Adrenal gland (tissue), 12 donors: ENCODE results near the gene SLC43A3. TPM values are rescaled to one million over a fixed set of nuclear protein-coding genes. Genes with fewer than 3 reads are reported as not detected.

Experiments used
- DNase-seq, 7 donors: peaks; one replicate each; pipeline ENCODE4 v3.0.0-alpha.2; 2019 to 2020
- H3K27ac ChIP-seq, 5 donors: fragments of 200-600 bp; sonication (generic) in 4 of 5; 1 replicate in 3 of 5; 2 replicates in 2 of 5; pipeline versions ENCODE4 v1.5.1 to v1.8.0; 2016 to 2020; ENCODE audit warnings: mild to moderate bottlenecking in 1 of 5
- H3K27me3 ChIP-seq: fragments of 200-600 bp; 2 replicates; pipeline ENCODE4 v1.8.0; 2021
- H3K36me3 ChIP-seq, 2 donors: fragments of 200-600 bp; replicated peaks in 1 of 2; 1 replicate in 1 of 2; 2 replicates in 1 of 2; pipeline versions ENCODE4 v1.5.1 to v1.8.0; 2018 to 2022
- H3K4me1 ChIP-seq, 2 donors: fragments of 200-600 bp; replicated peaks in 1 of 2; 1 replicate in 1 of 2; 2 replicates in 1 of 2; pipeline versions ENCODE4 v1.5.1 to v1.8.0; 2018 to 2021
- H3K4me3 ChIP-seq, 4 donors: fragments of 200-600 bp; sonication (generic) in 3 of 4; one replicate each; pipeline ENCODE4 v1.5.1; 2016 to 2018
- H3K9me3 ChIP-seq, 3 donors: fragments of 200-600 bp; sonication (generic) in 1 of 3; replicated peaks in 1 of 3; 1 replicate in 2 of 3; 2 replicates in 1 of 3; pipeline versions ENCODE4 v1.5.1 to v1.8.0; 2016 to 2021
- POLR2A ChIP-seq, 2 donors: fragments of 450-650 bp; IDR thresholded peaks; one replicate each; pipeline ENCODE4 v1.6.1; 2017; ENCODE audit warnings: antibody characterized with exemption in 2 of 2, mild to moderate bottlenecking in 2 of 2, moderate library complexity in 1 of 2
- WGBS, 4 donors: extraction: QIAGEN DNeasy Blood & Tissue Kit in 2 of 4; methylation state at CpG; one replicate each; pipeline versions ENCODE4 v1.1.5 to v1.1.7; 2013 to 2017; 5-methylcytosine and 5-hydroxymethylcytosine counted together
- intact Hi-C, 2 donors: fragments of 100-400 bp; cut with DNase I; formaldehyde crosslinking; loops; one replicate each; pipeline versions ENCODE4 v1.14.1 to v1.15.0; 2022 to 2023
- polyA plus RNA-seq, 3 donors: library from polyadenylated mRNA; stranded (reverse); fragments of 200-250 nt in 2 of 3; fragments of 350-450 nt in 1 of 3; fragmentation: Illumina TruSeq in 1 of 3; extraction: RNeasy Lipid Tissue Mini Kit (QIAGEN cat#74804) in 1 of 3; gene quantifications; one replicate each; pipeline ENCODE4 v1.2.3, GENCODE V29; 2013 to 2014
- total RNA-seq, 9 donors: library from RNA; depleted of rRNA in 4 of 9; stranded (reverse); fragments of >200 nt in 4 of 9; fragments of 120-200 nt in 1 of 9; fragmentation: NEBNext Ultra II Directional in 1 of 9; extraction: Animal tissue kit (Norgen Biotek cat#: 25700) in 1 of 9; gene quantifications; one replicate each; pipeline versions ENCODE4 v1.1.0 to v1.2.4, GENCODE V29; 2013 to 2023
- TF ChIP-seq, protein P1 (sequence below), 6 experiments: fragments of 450-650 bp in 4 of 6; fragments of 200-600 bp in 2 of 6; sonication (generic) in 1 of 6; IDR thresholded peaks; 1 replicate in 5 of 6; 2 replicates in 1 of 6; pipeline versions ENCODE4 v1.5.1 to v1.8.0; 2016 to 2021; ENCODE audit warnings: antibody characterized with exemption in 6 of 6, mild to moderate bottlenecking in 2 of 6, moderate library complexity in 1 of 6
- donor health status: healthy with polysubstance abuse.
- donor health status: Bipolar disorder and iron deficiency.
- donor health status: DM: yes; HTN: yes; CAD: no.
- donor health status: DM: no; HTN: no; CAD: no.
- donor health status: DM: no; HTN: no; CAD: no.
- donor health status: DM: yes; HTN: yes; CAD: no.

SLC43A3 gene
- total and polyA plus RNA-seq, 12 donors = 14.0 to 72.7 (median 27.3) TPM

DNA sequence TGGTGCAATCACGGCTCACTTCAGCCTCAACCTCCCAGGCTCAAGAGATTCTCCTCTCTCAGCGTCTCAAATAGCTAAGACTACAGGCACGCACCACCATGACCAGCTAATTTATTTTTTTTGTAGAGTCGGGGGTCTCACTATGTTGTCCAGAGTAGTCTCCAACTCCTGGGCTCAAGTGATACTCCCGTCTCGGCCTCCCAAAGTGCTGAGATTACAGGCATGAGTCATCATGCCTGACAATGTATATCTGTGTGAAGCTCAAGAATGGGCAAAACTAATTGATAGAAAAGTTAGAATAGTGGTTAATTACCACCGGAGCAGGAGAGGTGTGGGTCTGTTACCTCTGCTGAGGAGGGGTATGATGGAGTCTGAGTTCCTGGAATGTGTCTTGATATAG, 9.1 kb upstream of the SLC43A3 start:
- Histone ChIP-seq H3K27me3 (no peaks in the 10 kb centered on the region), H3K4me3 (no peak overlapping the region), H3K36me3 (no peaks in the 10 kb centered on the region), H3K27ac (no peak overlapping the region), H3K4me1 (peaks cover 0 to 13% of the 10 kb centered on the region in 2 donors), H3K9me3 (no peaks in the 10 kb centered on the region)
- intact Hi-C loops = no loop called here
- no peak for DNase-seq
- WGBS, 4 donors = 81 to 89% (median 83%) methylated on average over 7 of the region's 7 CpGs
- TF ChIP-seq, protein P1, sequence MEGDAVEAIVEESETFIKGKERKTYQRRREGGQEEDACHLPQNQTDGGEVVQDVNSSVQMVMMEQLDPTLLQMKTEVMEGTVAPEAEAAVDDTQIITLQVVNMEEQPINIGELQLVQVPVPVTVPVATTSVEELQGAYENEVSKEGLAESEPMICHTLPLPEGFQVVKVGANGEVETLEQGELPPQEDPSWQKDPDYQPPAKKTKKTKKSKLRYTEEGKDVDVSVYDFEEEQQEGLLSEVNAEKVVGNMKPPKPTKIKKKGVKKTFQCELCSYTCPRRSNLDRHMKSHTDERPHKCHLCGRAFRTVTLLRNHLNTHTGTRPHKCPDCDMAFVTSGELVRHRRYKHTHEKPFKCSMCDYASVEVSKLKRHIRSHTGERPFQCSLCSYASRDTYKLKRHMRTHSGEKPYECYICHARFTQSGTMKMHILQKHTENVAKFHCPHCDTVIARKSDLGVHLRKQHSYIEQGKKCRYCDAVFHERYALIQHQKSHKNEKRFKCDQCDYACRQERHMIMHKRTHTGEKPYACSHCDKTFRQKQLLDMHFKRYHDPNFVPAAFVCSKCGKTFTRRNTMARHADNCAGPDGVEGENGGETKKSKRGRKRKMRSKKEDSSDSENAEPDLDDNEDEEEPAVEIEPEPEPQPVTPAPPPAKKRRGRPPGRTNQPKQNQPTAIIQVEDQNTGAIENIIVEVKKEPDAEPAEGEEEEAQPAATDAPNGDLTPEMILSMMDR (IDR thresholded peaks at IDR 0.05) = no peak
- TF ChIP-seq POLR2A (IDR thresholded peaks at IDR 0.05) = no peak

DNA sequence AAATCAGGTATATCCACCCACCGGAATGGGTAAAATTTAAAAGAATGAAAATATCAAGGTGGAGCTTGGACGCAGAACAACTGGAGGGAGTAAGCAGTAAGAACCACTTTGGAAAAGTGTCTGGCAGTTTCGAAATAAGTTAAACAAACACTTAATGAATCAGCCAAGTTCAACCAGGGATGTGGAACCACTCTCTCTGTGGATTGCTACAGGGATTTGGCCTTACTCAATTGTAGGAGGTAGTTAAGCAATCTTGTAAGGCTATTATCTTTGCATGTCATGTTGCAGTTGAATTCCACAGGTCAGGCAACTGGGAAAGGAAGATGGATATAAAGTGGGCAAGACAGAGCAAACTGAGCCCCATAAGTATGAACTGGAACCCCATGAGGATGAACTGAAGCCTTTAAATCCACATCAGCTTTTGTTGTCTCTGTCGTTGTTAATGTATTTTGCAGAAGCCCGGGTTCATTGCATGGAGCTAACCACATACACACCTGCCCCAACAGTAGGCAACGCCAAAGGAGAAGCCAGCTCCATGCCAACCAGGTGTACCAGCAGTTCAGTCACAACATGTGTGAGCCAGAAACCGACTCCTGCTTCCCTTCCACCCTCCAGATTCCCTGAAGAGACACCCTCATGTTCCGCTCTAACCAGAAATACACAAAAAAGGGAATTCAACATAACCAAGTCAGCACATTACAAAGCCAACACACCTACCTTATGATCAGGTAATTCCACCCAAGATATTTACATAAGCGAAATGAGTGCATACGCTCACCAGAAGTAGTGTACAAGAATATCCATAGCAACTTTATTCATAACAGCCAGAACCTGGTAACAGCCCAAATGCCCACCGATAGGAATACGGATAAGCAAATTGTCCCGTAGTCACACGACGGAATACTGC, 8.0 kb upstream of the SLC43A3 start:
- H3K4me3 ChIP-seq = no peak overlapping the region
- peak in 3 of 7 donors; percentile 34 to 56 (median 36) for DNase-seq
- H3K4me1 ChIP-seq = peaks cover 0 to 13% of the 10 kb centered on the region in 2 donors
- 72 to 77% (median 74%) methylated on average over 15 of the region's 15 CpGs for WGBS, 4 donors
- H3K36me3 ChIP-seq = no peaks in the 10 kb centered on the region
- peak overlapping the region in 1 of 5 donors; percentile 34 for H3K27ac ChIP-seq
- H3K9me3 ChIP-seq = no peaks in the 10 kb centered on the region
- intact Hi-C loops = no loop called here
- TF ChIP-seq, protein P1 (IDR thresholded peaks at IDR 0.05) = no peak
- TF ChIP-seq POLR2A (IDR thresholded peaks at IDR 0.05) = no peak
- H3K27me3 ChIP-seq = no peaks in the 10 kb centered on the region

DNA sequence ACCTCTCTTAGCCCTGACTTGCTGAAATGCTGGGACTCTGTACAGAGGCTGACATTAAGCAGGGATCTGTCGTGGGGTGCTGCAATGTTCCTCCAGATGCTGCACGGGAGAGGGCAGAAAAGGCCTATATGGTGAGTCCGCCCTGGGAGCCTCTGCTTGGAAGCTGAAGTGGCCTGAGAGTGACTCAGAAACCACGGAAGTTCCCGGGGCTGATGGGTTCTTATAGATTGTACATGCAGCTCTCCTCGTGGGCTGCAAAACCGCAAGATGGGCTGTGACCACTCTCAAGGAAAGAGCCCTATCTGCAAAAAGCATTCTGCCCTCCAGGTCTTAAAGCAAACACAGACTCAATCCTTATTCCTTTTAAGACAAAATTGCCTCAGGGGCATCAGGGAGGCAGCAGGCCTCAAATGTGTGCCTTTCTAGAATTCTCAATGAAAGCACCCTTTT, 5.8 kb upstream of the SLC43A3 start:
- no peak for TF ChIP-seq POLR2A (IDR thresholded peaks at IDR 0.05)
- TF ChIP-seq, protein P1 (IDR thresholded peaks at IDR 0.05) = no peak
- Histone ChIP-seq H3K27ac (peak overlapping the region in 1 of 5 donors; percentile 54), H3K4me3 (no peak overlapping the region), H3K4me1 (peaks cover 0 to 19% of the 10 kb centered on the region in 2 donors), H3K36me3 (no peaks in the 10 kb centered on the region), H3K27me3 (no peaks in the 10 kb centered on the region), H3K9me3 (no peaks in the 10 kb centered on the region)
- intact Hi-C loops = no loop called here
- peak in 1 of 7 donors; percentile 32 for DNase-seq
- 68 to 85% (median 71%) methylated on average over 3 to 7 of the region's 7 CpGs for WGBS, 4 donors

DNA sequence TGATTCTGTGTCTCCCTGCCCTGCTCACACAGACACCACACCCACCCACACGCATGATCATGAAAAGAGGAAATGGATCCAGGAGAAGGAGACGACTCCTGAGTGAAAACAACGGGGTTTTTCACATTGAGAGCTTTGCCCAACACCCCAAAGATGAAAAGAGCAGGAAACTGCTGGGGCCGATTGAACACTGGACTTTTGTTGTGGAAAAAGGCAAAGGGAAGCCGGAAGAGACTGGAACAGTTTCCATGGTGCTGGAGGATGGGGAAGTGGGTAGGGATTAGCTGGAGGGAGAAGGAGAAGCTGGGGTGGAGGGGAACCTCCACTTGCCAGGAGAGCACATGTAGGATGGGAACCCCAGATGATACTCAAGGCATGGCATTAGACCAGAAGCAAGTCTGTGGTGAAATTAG, 5.2 kb upstream of the SLC43A3 start:
- WGBS, 4 donors = 55 to 74% (median 59%) methylated on average over 5 of the region's 5 CpGs
- intact Hi-C loops = no loop called here
- Histone ChIP-seq H3K4me3 (no peak overlapping the region), H3K27ac (no peak overlapping the region), H3K36me3 (no peaks in the 10 kb centered on the region), H3K9me3 (no peaks in the 10 kb centered on the region), H3K4me1 (peaks cover 5 to 24% of the 10 kb centered on the region in 2 donors), H3K27me3 (no peaks in the 10 kb centered on the region)
- TF ChIP-seq, protein P1 (IDR thresholded peaks at IDR 0.05) = no peak
- no peak for TF ChIP-seq POLR2A (IDR thresholded peaks at IDR 0.05)
- DNase-seq = peak in 1 of 7 donors; percentile 7
